SK-N-SH (cell line): ENCODE measurements around the gene SCAF11. TPM values are rescaled to one million over a fixed set of nuclear protein-coding genes. Genes with fewer than 3 reads are reported as not detected.
"Not testable (repeated sequence)": the region's sequence is repeated elsewhere in the genome, so short reads cannot be mapped to it uniquely, and the experiment has no call there.

Source experiments
- CTCF ChIA-PET: fragments of 300-600, 350-600 bp; formaldehyde crosslinking; extraction: SDS; loops from one replicate; lab custom pipeline; 2021; lab: Yijun Ruan, JAX
- POLR2A ChIA-PET: fragments of 350-600 bp; sonication (Branson Sonifier 250); formaldehyde crosslinking; extraction: SDS; loops from one replicate; lab custom pipeline; 2020; ENCODE audit warnings: antibody characterized with exemption, inconsistent platforms; lab: Yijun Ruan, JAX
- DNase-seq: peaks from one replicate; pipeline ENCODE4 v3.0.0; 2012
- H2AFZ ChIP-seq: fragments of 200-600 bp; sonication (generic); 2 replicates; pipeline ENCODE4 v1.8.1; 2016; ENCODE audit warnings: antibody characterized with exemption, mild to moderate bottlenecking, low read depth
- H3F3A ChIP-seq: fragments of 200-600 bp; sonication (generic); replicated peaks from 2 replicates; pipeline ENCODE3; 2016; ENCODE audit warnings: antibody characterized with exemption, mild to moderate bottlenecking; ENCODE audit not compliant: insufficient read depth
- H3K27ac ChIP-seq, 2 experiments: fragments of 200-500 bp in 1 of 2; fragments of 200-600 bp in 1 of 2; sonication (Bioruptor generic) in 1 of 2; sonication (generic), shearing (Covaris generic) in 1 of 2; 2 replicates each; pipeline versions ENCODE4 v1.5.1 to v1.6.1; 2014 to 2016; ENCODE audit warnings: low read depth in 2 of 2, inconsistent platforms in 1 of 2, low read length in 1 of 2, mild to moderate bottlenecking in 1 of 2, mixed read lengths in 1 of 2
- H3K27me3 ChIP-seq: fragments of 200-600 bp; sonication (generic), shearing (Covaris generic); 2 replicates; pipeline ENCODE4 v1.6.1; 2016; ENCODE audit warnings: mixed run types; ENCODE audit not compliant: insufficient read depth
- H3K36me3 ChIP-seq, 2 experiments: fragments of 200-500 bp in 1 of 2; fragments of 200-600 bp in 1 of 2; sonication (Bioruptor generic) in 1 of 2; sonication (generic) in 1 of 2; replicated peaks in 1 of 2; 2 replicates each; pipeline versions ENCODE3 to v1.5.1; 2014 to 2016; ENCODE audit warnings: low read length in 1 of 2, mild to moderate bottlenecking in 1 of 2; ENCODE audit not compliant: insufficient read depth in 2 of 2, control insufficient read depth in 1 of 2
- H3K4me1 ChIP-seq, 2 experiments: fragments of 200-500 bp in 1 of 2; fragments of 200-600 bp in 1 of 2; sonication (Bioruptor generic) in 1 of 2; sonication (generic), shearing (Covaris generic) in 1 of 2; 2 replicates each; pipeline versions ENCODE4 v1.5.1 to v1.6.1; 2014 to 2016; ENCODE audit warnings: low read depth in 1 of 2, low read length in 1 of 2, mixed run types in 1 of 2; ENCODE audit not compliant: insufficient read depth in 2 of 2, control insufficient read depth in 1 of 2
- H3K4me2 ChIP-seq: fragments of 200-600 bp; sonication (generic), shearing (Covaris generic); 2 replicates; pipeline ENCODE4 v1.6.1; 2017; ENCODE audit warnings: mixed run types
- H3K4me3 ChIP-seq, 2 experiments: fragments of 200-500 bp in 1 of 2; fragments of 200-600 bp in 1 of 2; sonication (Bioruptor generic) in 1 of 2; sonication (generic), shearing (Covaris generic) in 1 of 2; 2 replicates each; pipeline versions ENCODE4 v1.5.1 to v1.8.1; 2014 to 2016; ENCODE audit warnings: low read depth in 2 of 2, inconsistent platforms in 1 of 2, low read length in 1 of 2, mild to moderate bottlenecking in 1 of 2, mixed read lengths in 1 of 2, moderate library complexity in 1 of 2
- H3K79me2 ChIP-seq: fragments of 200-600 bp; sonication (generic); 2 replicates; pipeline ENCODE4 v1.8.1; 2017; ENCODE audit warnings: mild to moderate bottlenecking; ENCODE audit not compliant: insufficient read depth
- H3K9ac ChIP-seq: fragments of 200-600 bp; sonication (generic); 2 replicates; pipeline ENCODE4 v1.6.1; 2017; ENCODE audit warnings: mixed run types
- H3K9me2 ChIP-seq: fragments of 200-600 bp; sonication (generic); 2 replicates; pipeline ENCODE4 v1.6.1; 2017; ENCODE audit warnings: mixed run types
- H3K9me3 ChIP-seq: fragments of 200-600 bp; sonication (generic); 2 replicates; pipeline ENCODE4 v1.6.1; 2017; ENCODE audit warnings: mixed run types, mild to moderate bottlenecking, moderate library complexity
- H4K20me1 ChIP-seq: fragments of 200-600 bp; sonication (generic); 2 replicates; pipeline ENCODE4 v1.6.1; 2017; ENCODE audit warnings: mild to moderate bottlenecking, mixed run types; ENCODE audit not compliant: insufficient read depth
- ELF1 ChIP-seq: IDR thresholded peaks from 2 replicates; pipeline ENCODE4 v1.4.0; 2012
- EP300 ChIP-seq, 2 experiments: IDR thresholded peaks; 2 replicates each; pipeline versions ENCODE4 v1.4.0 to v1.6.1; 2012; ENCODE audit warnings: borderline replicate concordance in 1 of 2, low read depth in 1 of 2, low read length in 1 of 2
- FOXJ3 ChIP-seq: sonication (generic); formaldehyde crosslinking; IDR thresholded peaks from 2 replicates; pipeline ENCODE4 v1.5.1; 2020; ENCODE audit warnings: mild to moderate bottlenecking, missing genetic modification reagents
- GABPA ChIP-seq: IDR thresholded peaks from 2 replicates; pipeline ENCODE4 v1.4.0; 2012; ENCODE audit warnings: low read depth, mild to moderate bottlenecking
- GATA2 ChIP-seq: sonication (generic); formaldehyde crosslinking; IDR thresholded peaks from 2 replicates; pipeline ENCODE4 v1.5.0; 2020; ENCODE audit warnings: mild to moderate bottlenecking, missing genetic modification reagents
- MEF2A ChIP-seq: IDR thresholded peaks from 2 replicates; pipeline ENCODE4 v1.4.0; 2012; ENCODE audit warnings: low read depth, borderline replicate concordance
- MXI1 ChIP-seq: IDR thresholded peaks from 2 replicates; pipeline ENCODE4 v1.6.1; 2012; ENCODE audit warnings: mild to moderate bottlenecking, low read depth, low read length, improper control_type of control experiment
- NFIC ChIP-seq: IDR thresholded peaks from 2 replicates; pipeline ENCODE4 v1.4.0; 2012; ENCODE audit warnings: borderline replicate concordance
- NRF1 ChIP-seq: IDR thresholded peaks from 2 replicates; pipeline ENCODE4 v1.6.1; 2012; ENCODE audit warnings: low read depth, mild to moderate bottlenecking, low read length
- PBX3 ChIP-seq: IDR thresholded peaks from 2 replicates; pipeline ENCODE4; 2012
- POLR2AphosphoS5 ChIP-seq: IDR thresholded peaks from 2 replicates; pipeline ENCODE4 v1.6.1; 2012; ENCODE audit warnings: low read depth, low read length
- RAD21 ChIP-seq: IDR thresholded peaks from 2 replicates; pipeline ENCODE4 v1.6.1; 2012; ENCODE audit warnings: mild to moderate bottlenecking, low read length
- RCOR1 ChIP-seq: fragments of 150-350 bp; IDR thresholded peaks from 2 replicates; pipeline ENCODE4 v1.6.1; 2017; ENCODE audit warnings: antibody characterized with exemption, low read length
- REST ChIP-seq: IDR thresholded peaks from 2 replicates; pipeline ENCODE4 v1.6.1; 2012; ENCODE audit warnings: mild to moderate bottlenecking, low read depth, low read length, moderate library complexity
- SMC3 ChIP-seq: IDR thresholded peaks from 2 replicates; pipeline ENCODE4 v1.6.1; 2012; ENCODE audit warnings: low read depth, low read length, improper control_type of control experiment
- TCF12 ChIP-seq: IDR thresholded peaks from 2 replicates; pipeline ENCODE4 v1.4.0; 2012
- TEAD4 ChIP-seq: IDR thresholded peaks from 2 replicates; pipeline ENCODE4 v1.4.0; 2012; ENCODE audit warnings: mild to moderate bottlenecking, borderline replicate concordance; ENCODE audit not compliant: insufficient read depth
- USF2 ChIP-seq: fragments of 150-350 bp; IDR thresholded peaks from 2 replicates; pipeline ENCODE4 v1.6.1; 2017; ENCODE audit warnings: antibody characterized with exemption, low read length, low read depth, borderline replicate concordance
- ZBTB33 ChIP-seq: IDR thresholded peaks from 2 replicates; pipeline ENCODE4 v1.4.0; 2012; ENCODE audit warnings: low read depth, borderline replicate concordance
- WGBS: methylation state at CpG from one replicate; pipeline ENCODE4 v1.1.6; 2017; ENCODE audit warnings: low lambda C conversion rate; 5-methylcytosine and 5-hydroxymethylcytosine counted together
- polyA plus RNA-seq, 3 experiments: library from polyadenylated mRNA; depleted of rRNA; stranded (reverse); fragments of >200 nt; gene quantifications; 2 replicates each; pipeline ENCODE4 v1.2.3, GENCODE V29; 2012

Gene SCAF11
- polyA plus RNA-seq, 1 of the 3 experiments (the other 2 are of a cell fraction) = 26.1 TPM

- TF ChIP-seq TEAD4 (no peak), NFIC (peak; percentile 4; the same call in 1 of the 2 replicates), GATA2 (CRISPR knock-in tag) (peak; percentile 47), MXI1 (peak; percentile 88), PBX3 (no peak), ZBTB33 (peak; percentile 28; the same call in 1 of the 2 replicates), RCOR1 (peak; percentile 38; the same call in 1 of the 2 replicates), FOXJ3 (CRISPR knock-in tag) (peak; percentile 66; the same call in 1 of the 2 replicates), POLR2AphosphoS5 (peak; percentile 81), GABPA (no peak)
Measured at GRCh38 chr12:45990468-45991283, at the start of gene SCAF11 (continued).

- H3K4me3 ChIP-seq, H3K9me3 ChIP-seq, H4K20me1 ChIP-seq, H3K4me1 ChIP-seq, H3K27me3 ChIP-seq, H3F3A ChIP-seq, H3K9ac ChIP-seq, H3K4me2 ChIP-seq, POLR2A ChIA-PET, DNase-seq, H3K9me2 ChIP-seq, CTCF ChIA-PET, H3K79me2 ChIP-seq, H2AFZ ChIP-seq, H3K36me3 ChIP-seq, H3K27ac ChIP-seq: not testable (repeated sequence)
- WGBS = 8% methylated on average over 2 of the region's 4 CpGs
Measured at GRCh38 chr12:46037066-46037465, 46.7 kb upstream of the SCAF11 start.

- Histone ChIP-seq H3K9ac (no peak overlapping the region), H3K27ac (no peak overlapping the region), H3K79me2 (no peaks in the 10 kb centered on the region), H3K27me3 (no peaks in the 10 kb centered on the region; the same call in 1 of the 2 replicates), H3K4me3 (no peak overlapping the region), H4K20me1 (no peaks in the 10 kb centered on the region), H3K4me1 (no peaks in the 10 kb centered on the region), H2AFZ (no peak overlapping the region), H3K9me2 (no peaks in the 10 kb centered on the region), H3F3A (no peaks in the 10 kb centered on the region), H3K36me3 (no peaks in the 10 kb centered on the region), H3K9me3 (peaks cover 15% of the 10 kb centered on the region), H3K4me2 (no peak overlapping the region)
- no peak for DNase-seq
- ChIA-PET POLR2A (no interaction called here), CTCF (no interaction called here)
- TF ChIP-seq SMC3 = no peak
- TF ChIP-seq RAD21 = no peak
- TF ChIP-seq FOXJ3 (CRISPR knock-in tag) = no peak
- no peak for TF ChIP-seq RCOR1
- TF ChIP-seq ELF1 = no peak
- no peak for TF ChIP-seq NRF1
- no peak for TF ChIP-seq EP300 (IDR thresholded peaks at IDR 0.05; ENCODE audit: borderline replicate concordance in 1 of 2, low read depth in 1 of 2, low read length in 1 of 2)
- no peak for TF ChIP-seq TCF12
- no peak for TF ChIP-seq MEF2A
- TF ChIP-seq USF2 = no peak
- TF ChIP-seq REST = no peak
- TF ChIP-seq POLR2AphosphoS5 = no peak
- TF ChIP-seq NFIC = no peak
Measured at GRCh38 chr12:46027172-46027571, 36.8 kb upstream of the SCAF11 start.
